ENCODE results near the gene PHACTR3.
A peak's percentile ranks its signal among the peaks of the same experiment; 100 is the strongest.

PHACTR3 gene

DNA sequence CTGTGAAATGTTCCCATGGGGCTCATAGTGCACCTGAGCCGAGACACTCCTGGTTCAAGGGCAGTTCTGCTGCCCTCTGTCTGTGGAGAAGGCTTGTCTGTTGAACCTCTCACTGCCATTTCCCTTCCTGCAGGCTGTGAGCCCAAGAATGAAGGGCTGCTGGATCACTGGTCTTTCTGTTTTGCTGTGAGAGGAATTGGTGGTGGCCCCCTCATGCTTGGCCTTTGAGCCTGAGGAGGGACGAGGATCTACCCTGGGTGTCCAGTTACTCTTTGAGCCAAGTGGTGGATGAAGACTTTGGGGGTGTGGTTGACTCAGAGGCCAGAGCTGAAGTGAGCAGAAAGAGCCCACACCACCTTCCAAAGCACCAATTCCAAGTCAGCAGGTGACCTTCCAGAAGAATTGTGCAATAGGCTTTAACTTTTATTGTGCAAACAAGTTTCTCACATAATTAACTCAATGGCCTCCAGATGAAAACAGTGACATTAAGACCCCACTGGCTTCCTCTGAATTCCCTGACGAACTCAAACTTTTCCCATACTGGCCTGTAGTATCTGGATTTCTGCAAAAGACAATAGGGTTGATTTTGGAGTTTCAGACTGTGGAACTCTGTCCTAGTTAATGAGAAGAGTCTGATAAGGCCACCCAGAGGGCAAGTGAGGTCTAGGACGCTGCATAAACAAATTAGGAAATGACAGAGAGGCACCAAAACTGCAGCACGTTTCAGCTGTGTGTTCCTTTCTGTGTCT, 101.5 kb downstream of the PHACTR3 start:
- peaks cover 39% of the 10 kb centered on the region for H3K27me3 ChIP-seq (ENCODE audit: insufficient read depth, poor library complexity, severe bottlenecking)
- no peaks in the 10 kb centered on the region for H3K36me3 ChIP-seq (ENCODE audit: low read depth)
- no peak for ATAC-seq (ENCODE audit: low read depth)
- H3K9me3 ChIP-seq (ENCODE audit: severe bottlenecking), result no peaks in the 10 kb centered on the region
- H3K27ac ChIP-seq (ENCODE audit: poor library complexity, severe bottlenecking), result no peak overlapping the region
- no peaks in the 10 kb centered on the region for H3K4me1 ChIP-seq (ENCODE audit: insufficient read depth, poor library complexity, severe bottlenecking)
- TF ChIP-seq, protein P1, sequence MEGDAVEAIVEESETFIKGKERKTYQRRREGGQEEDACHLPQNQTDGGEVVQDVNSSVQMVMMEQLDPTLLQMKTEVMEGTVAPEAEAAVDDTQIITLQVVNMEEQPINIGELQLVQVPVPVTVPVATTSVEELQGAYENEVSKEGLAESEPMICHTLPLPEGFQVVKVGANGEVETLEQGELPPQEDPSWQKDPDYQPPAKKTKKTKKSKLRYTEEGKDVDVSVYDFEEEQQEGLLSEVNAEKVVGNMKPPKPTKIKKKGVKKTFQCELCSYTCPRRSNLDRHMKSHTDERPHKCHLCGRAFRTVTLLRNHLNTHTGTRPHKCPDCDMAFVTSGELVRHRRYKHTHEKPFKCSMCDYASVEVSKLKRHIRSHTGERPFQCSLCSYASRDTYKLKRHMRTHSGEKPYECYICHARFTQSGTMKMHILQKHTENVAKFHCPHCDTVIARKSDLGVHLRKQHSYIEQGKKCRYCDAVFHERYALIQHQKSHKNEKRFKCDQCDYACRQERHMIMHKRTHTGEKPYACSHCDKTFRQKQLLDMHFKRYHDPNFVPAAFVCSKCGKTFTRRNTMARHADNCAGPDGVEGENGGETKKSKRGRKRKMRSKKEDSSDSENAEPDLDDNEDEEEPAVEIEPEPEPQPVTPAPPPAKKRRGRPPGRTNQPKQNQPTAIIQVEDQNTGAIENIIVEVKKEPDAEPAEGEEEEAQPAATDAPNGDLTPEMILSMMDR (IDR thresholded peaks at IDR 0.05; ENCODE audit: poor library complexity, severe bottlenecking), result no peak
- DNase-seq (ENCODE audit: low spot score), result no peak
- no peak overlapping the region for H3K4me3 ChIP-seq (ENCODE audit: severe bottlenecking)

- H3K27me3 ChIP-seq (ENCODE audit: insufficient read depth, poor library complexity, severe bottlenecking), result peaks cover 38% of the 10 kb centered on the region
- H3K4me3 ChIP-seq (ENCODE audit: severe bottlenecking), result no peak overlapping the region
- H3K27ac ChIP-seq (ENCODE audit: poor library complexity, severe bottlenecking), result no peak overlapping the region
- no peak for ATAC-seq (ENCODE audit: low read depth)
- H3K36me3 ChIP-seq (ENCODE audit: low read depth), result no peaks in the 10 kb centered on the region
- TF ChIP-seq, protein P1 (IDR thresholded peaks at IDR 0.05; ENCODE audit: poor library complexity, severe bottlenecking), result no peak
- DNase-seq (ENCODE audit: low spot score), result no peak
- no peaks in the 10 kb centered on the region for H3K4me1 ChIP-seq (ENCODE audit: insufficient read depth, poor library complexity, severe bottlenecking)
- no peaks in the 10 kb centered on the region for H3K9me3 ChIP-seq (ENCODE audit: severe bottlenecking)
These were observed 102.0 kb downstream of the PHACTR3 start for GRCh38 chr20:59706400-59706693.

GRCh38 chr20:59708326-59708725, 104.0 kb downstream of the PHACTR3 start:
- H3K9me3 ChIP-seq (ENCODE audit: severe bottlenecking), result no peaks in the 10 kb centered on the region

GRCh38 chr20:59709636-59710035, 105.3 kb downstream of the PHACTR3 start:
- ATAC-seq (ENCODE audit: low read depth) (no peak), DNase-seq (ENCODE audit: low spot score) (no peak)
- Histone ChIP-seq H3K4me1 (ENCODE audit: insufficient read depth, poor library complexity, severe bottlenecking) (peaks cover 1% of the 10 kb centered on the region), H3K36me3 (ENCODE audit: low read depth) (no peaks in the 10 kb centered on the region), H3K27me3 (ENCODE audit: insufficient read depth, poor library complexity, severe bottlenecking) (peaks cover 32% of the 10 kb centered on the region), H3K9me3 (ENCODE audit: severe bottlenecking) (peaks cover 2% of the 10 kb centered on the region), H3K4me3 (ENCODE audit: severe bottlenecking) (no peak overlapping the region), H3K27ac (ENCODE audit: poor library complexity, severe bottlenecking) (no peak overlapping the region)
- TF ChIP-seq, protein P1 (IDR thresholded peaks at IDR 0.05; ENCODE audit: poor library complexity, severe bottlenecking), result no peak

More at GRCh38 chr20:59708326-59708725, 104.0 kb downstream of the PHACTR3 start:
- peak; percentile 25; the same call in 1 of the 3 replicates for ATAC-seq (ENCODE audit: low read depth)
- H3K27ac ChIP-seq (ENCODE audit: poor library complexity, severe bottlenecking), result no peak overlapping the region
- no peaks in the 10 kb centered on the region for H3K36me3 ChIP-seq (ENCODE audit: low read depth)
- no peaks in the 10 kb centered on the region for H3K4me1 ChIP-seq (ENCODE audit: insufficient read depth, poor library complexity, severe bottlenecking)
- DNase-seq (ENCODE audit: low spot score), result no peak
- TF ChIP-seq, protein P1 (IDR thresholded peaks at IDR 0.05; ENCODE audit: poor library complexity, severe bottlenecking), result no peak
- peaks cover 31% of the 10 kb centered on the region for H3K27me3 ChIP-seq (ENCODE audit: insufficient read depth, poor library complexity, severe bottlenecking)
- H3K4me3 ChIP-seq (ENCODE audit: severe bottlenecking), result no peak overlapping the region

DNA sequence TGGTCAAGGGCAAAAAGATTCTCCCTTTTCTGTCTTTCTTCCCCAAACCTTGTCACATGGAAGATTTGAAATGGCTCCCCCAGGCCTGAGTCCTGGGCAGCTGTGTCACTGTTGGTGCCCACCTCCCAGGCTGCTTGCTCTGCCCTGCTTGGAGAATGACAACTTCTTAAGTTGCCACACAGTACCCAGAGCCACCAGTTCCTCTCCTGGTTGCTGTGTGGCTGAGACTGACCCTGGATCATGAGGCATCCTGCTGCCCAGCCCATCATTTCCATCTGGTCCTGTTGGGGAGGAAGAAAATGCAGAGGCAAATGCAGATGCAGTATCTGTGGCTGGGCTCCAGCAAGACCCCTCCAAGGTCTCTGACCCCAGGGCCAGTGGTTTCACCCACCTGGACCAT, 113.7 kb downstream of the PHACTR3 start:
- TF ChIP-seq, protein P1 (IDR thresholded peaks at IDR 0.05; ENCODE audit: poor library complexity, severe bottlenecking), result no peak
- Histone ChIP-seq H3K27ac (ENCODE audit: poor library complexity, severe bottlenecking) (no peak overlapping the region), H3K27me3 (ENCODE audit: insufficient read depth, poor library complexity, severe bottlenecking) (peaks cover 82% of the 10 kb centered on the region), H3K36me3 (ENCODE audit: low read depth) (no peaks in the 10 kb centered on the region), H3K9me3 (ENCODE audit: severe bottlenecking) (peaks cover 2% of the 10 kb centered on the region), H3K4me1 (ENCODE audit: insufficient read depth, poor library complexity, severe bottlenecking) (peaks cover 4% of the 10 kb centered on the region), H3K4me3 (ENCODE audit: severe bottlenecking) (no peak overlapping the region)
- DNase-seq (ENCODE audit: low spot score) (no peak), ATAC-seq (ENCODE audit: low read depth) (no peak)
